CD4-positive, alpha-beta T cell treated with Interleukin-17A for 4 hours (primary cell): ENCODE data around the gene TRIM29.
"Not testable (repeated sequence)": the region's sequence is repeated elsewhere in the genome, so short reads cannot be mapped to it uniquely, and the experiment has no call there.

Experiments used
- DNase-seq: peaks from one replicate; pipeline ENCODE4 v3.0.0-alpha.2; 2020; ENCODE audit warnings: mixed read lengths

TRIM29 gene

DNA sequence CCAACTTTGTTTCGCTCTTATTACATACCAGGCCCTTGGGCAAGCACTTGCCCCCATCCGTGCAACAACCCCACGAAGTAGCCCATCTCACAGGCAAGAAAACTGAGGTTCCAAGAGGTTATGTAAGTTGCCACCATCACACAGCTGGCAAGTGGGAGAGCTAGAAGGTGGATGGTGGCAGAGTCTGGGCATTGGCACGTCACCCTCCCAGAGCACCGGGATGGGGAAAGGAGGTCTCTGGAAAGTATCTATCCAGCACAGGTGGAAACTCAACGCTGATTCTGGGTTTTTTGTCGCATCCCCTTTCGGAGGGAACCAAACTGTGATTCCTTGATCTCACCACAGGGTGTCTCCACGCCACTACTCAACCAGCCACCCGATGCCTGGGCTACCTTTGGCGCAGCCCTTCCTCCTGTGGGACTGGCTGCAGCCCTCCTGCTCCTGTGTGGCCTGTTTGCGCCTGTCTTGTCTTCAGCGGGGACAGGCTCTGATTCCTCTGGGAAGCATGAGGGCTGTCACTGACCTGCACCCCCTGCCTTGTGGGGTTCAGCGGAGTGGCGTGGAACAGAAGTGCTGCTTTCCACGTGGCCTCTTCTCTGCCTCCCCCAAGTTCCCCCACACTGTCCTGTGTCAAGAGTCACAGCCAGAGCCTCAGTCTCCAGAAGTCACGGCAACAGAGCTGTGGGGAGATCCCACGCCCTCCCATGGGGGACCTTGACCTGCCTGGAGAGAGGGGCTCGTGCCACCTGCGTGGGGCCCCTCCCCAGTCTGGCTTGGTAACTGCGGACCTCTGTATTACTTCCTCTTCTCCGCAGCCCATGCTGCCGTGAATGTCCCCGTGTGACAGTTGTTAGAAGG is 34.4 kb upstream of the TRIM29 start:
- peak; percentile 51 for DNase-seq

DNA sequence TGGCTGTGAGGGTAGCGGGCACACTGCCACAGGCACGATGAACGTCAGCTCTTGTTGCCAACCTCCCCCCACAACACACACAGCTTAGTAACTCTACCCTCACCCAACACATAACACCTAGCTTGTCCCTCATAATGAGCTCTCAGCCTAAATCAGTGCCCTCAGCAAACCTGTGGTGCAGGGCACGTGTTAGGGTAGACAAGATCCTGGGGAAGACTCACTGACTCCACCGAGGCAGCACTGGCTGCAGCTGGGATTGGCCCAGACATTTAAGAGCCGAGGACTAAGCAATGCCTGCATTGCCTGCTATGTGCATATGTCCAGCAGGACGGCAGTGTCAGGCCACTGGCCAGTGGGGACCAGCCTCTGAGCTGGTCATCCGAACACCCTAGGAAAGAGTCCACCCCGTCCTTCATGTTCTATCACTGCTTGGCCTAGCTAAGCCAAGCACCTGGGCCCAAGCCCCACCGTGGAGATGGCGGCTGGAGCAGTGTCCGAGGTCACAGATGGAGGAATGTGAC is 32.9 kb upstream of the TRIM29 start:
- no peak for DNase-seq

DNA sequence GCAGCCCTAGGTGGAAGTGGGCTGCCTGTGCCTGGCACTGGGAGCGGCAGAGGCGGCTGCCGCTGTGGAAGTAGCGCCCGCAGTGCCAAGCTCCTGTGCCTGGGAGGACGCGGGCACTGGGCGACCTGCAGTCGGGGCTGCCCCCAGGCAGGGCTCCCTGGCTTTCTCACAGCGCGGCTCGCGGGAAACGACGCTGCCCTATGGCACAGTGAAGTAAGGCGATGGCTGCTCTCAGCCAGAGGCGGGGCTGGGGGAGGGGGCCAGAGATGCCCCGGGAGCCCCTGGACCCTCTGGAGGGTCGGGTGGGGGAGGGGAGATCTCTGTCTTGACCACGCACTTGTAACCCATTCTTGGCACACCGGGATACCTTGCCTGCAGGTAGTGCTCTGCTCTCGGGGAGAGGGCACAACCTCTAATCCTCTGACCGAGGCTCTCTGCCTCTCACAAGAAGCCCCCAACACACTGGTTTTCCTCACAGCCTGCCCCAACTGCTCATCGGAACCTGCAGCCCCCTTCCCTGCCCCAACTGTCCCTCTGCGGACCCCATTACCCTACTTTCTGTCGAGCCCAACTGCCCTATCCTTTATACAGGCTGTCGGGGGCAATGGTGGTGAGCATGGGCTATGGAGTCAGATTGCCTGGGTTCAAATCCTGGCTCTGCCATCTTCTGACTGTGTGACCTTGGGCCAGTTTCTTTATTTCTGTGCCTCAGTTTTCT is 32.2 kb upstream of the TRIM29 start:
- DNase-seq, result no peak

DNA sequence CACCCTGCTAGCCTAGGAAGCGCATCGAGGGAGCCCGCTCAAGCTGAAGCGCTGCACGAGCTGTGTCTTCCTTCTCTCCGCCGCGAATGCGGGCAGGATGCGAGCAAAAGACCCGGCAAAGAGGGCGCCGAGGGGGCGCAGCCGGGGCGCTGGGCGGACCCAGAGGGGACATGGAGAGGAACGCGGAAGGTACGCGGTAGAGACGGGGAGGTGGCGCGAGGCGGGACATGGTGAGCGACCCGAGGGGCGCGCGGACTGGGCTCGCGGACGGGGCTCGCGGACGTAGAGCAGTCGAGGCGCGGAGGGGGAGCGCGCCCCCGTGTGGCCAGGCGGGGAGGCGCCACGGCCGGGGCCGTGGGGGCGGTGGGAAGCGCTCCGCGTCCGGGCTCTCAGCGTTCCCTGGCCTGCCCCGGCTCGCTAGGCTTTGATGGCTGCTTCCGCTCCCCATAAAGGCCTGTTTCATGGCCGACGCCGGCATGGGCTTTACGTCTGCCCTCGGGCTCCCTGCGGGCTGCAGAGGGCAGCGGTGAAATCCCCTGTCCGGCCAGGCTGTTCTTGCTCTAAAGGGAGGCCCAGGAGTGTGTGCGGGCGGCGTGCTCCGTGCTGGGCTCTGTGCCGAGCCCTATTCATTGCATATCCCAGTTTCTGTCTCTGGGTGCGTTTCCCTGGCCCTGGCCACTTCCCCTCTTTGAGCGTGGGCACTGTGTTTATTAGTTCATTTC is 31.2 kb upstream of the TRIM29 start:
- DNase-seq, result peak; percentile 60

DNA sequence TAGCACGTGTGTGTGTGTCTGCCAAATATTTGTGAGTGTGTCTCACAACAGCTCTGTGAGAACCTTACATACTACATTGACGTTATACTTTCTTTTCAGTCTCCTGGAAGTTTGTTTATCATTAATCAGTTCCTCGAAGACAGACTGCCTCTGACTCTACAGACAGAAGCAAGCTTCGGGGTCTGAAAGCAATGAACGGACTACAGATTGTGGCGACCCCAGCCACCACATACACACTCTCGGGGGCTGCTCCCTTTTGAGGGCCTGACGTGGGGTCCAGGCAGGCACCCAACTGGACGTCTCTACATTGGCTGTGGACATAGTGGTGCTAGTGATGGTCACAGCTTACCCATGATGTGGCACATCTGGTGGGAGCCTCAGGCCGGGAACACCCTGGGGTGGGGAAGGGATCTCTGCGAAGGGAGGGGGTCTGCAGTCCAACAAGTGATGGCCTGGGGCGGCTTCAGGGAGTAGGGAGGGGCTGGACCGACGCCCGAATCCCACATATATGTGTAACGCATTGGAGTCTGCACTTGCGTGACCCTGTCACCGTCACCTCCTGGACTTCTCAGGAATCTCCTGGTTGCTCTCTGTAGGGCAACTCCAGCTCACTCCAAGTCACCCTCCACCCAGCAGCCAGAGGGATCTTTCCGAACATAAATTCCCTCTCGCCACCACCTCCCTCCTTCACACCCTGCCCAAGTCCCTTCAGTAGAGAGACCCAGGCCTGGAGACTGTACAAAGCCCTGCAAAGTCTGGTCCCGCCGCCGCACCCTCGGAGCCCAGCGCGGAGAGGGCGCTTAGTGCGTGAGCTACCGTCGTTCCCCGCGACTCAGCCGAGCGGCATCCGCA is 30.4 kb upstream of the TRIM29 start:
- DNase-seq, result no peak

DNA sequence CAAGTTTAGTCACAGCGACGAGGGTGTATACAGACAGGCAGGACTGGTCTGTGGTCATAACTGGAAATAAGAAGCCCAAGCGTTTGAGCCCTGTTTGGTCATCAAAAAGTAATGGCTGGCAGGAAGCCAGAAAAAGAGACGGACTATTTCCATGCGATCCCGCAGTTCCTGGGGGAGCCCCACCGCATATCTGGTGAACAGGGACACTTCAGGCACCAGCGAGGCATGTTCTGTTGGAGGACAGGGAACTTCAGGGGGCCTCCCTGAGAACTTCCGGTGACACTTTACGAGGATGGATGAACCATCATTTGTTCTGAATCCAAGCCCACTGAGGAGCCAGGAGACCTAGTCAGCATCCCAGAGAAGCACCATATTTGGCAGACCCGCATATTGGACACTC is 29.7 kb upstream of the TRIM29 start:
- no peak for DNase-seq

DNA sequence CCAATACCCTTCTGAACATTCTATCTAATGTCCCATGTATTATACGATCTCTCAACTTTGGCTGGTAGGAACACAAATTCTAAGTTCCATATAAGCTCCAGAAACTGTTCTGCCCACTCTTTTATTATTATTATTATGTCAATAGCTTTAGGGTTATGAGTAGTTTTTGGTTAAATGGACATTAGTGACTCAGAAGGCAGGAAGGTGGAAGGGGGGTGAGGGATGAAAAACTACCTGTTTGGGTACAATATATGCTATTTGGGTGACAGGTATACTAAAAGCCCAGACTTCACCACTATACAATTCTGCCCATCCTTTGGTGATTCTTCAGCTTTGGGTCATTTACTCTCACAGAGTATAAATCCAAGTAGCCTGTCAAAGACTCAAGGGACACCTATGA is 22.5 kb upstream of the TRIM29 start:
- DNase-seq, result no peak

DNA sequence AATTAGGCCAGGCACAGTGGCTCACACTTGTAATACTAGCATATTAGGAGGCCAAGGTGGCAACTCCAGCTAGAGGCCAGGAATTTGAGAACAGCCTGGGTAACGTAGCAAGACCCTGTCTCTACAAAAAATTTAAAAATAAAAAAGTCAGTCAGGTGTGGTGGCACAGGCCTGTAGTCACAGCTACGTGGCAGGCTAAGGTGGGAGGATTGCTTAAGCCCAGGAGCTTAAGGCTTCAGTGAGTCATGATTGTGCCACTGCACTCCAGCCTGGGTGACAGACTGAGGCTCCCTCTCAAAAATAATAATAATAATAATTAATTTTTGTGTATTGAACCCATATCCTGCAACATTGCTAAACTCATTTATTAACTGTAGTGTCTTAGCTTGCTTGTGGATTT is 15.3 kb upstream of the TRIM29 start:
- DNase-seq, result no peak

DNA sequence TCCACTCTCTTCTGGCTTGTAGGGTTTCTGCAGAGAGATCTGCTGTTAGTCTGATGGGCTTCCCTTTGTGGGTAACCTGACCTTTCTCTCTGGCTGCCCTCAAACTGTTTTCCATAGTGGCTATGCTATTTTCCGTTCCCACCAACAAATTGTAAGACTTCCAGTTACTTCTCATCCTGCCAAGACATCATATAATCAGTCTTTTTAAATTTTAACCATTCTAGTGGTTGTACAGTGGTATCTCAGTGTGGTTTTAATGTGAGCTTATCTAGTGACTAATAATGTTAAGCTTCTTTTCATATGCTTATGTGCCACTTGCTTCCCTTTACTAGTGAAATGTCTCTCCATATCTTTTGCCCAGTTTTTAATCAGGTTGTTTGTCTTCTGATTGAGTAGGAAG is 13.6 kb upstream of the TRIM29 start:
- DNase-seq, result no peak

DNA sequence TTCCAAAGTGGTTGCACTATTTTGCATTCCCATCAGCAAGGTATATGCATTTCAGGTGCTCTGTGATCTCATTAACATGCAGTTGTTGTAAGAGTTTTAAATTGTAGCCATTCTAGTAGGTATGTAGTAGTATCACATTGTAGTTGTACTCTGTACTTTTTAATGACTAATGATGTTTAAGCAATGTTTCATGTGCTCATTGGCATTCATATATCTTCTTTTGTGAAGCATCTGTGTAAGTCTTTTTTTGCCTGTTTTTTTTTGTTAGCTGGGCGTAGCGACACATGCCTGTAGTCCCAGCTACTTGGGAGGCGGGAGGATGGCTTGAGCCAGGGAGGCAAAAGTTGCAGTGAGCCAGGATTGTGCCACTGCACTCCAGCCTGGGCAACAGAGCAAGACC is 11.3 kb upstream of the TRIM29 start:
- no peak for DNase-seq

DNA sequence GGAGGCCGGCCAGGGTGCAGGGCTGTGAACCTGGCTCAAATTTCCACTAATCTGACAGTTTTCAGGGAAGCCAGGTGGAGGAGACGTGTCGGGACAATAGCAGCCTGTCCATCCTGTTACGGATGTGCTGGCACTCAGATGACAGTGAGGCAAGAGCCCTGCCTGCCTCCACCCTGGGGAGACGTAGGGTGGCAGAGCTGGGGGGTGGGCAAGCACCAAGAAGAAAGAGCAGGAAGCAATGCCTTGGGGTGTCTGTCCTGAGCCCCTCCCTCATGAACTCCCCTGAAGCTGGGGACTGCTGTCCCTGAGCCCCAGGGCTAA is 10.0 kb upstream of the TRIM29 start:
- DNase-seq, result no peak

DNA sequence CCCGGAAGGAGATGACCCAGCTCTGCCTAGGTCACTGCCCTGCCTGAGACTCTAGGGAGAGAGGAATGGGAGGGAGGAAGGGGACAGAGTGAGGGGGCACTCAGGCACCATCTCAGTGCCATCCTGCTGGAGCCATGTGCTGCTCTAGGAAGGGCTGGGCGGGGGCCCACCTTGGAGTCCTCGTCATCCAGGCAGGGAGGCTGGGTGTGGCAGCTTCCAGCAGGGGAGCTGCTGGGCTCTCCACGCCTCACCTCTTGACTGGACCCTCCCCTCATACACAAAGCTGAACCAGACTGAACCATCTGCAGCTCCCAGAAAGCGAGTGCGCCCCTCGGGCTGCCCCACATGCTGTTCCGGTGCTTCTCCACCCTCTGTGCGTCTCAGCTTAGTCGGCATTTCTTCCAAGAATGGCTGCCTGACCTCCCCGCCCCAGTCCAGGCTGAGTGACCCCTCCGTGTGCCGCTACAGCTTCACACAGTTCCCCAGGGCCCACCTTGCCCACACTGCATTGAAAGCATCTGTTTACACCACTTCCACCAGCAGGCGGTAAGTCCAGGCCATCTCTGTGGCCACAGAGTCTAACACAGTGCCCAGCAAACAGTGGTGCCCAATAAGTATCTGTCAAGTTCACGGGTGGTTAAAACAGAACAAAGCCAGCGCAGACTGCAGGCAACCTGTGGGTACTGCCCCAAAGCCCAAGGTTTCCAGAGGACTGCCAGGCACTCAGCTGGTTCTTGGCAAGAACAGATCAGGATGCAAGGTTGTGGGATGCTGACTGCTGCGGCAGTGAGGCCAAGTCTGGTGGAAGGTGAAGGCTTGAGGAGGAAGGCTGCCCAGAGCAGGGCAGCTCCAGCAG is 9.4 kb upstream of the TRIM29 start:
- DNase-seq, result no peak

DNA sequence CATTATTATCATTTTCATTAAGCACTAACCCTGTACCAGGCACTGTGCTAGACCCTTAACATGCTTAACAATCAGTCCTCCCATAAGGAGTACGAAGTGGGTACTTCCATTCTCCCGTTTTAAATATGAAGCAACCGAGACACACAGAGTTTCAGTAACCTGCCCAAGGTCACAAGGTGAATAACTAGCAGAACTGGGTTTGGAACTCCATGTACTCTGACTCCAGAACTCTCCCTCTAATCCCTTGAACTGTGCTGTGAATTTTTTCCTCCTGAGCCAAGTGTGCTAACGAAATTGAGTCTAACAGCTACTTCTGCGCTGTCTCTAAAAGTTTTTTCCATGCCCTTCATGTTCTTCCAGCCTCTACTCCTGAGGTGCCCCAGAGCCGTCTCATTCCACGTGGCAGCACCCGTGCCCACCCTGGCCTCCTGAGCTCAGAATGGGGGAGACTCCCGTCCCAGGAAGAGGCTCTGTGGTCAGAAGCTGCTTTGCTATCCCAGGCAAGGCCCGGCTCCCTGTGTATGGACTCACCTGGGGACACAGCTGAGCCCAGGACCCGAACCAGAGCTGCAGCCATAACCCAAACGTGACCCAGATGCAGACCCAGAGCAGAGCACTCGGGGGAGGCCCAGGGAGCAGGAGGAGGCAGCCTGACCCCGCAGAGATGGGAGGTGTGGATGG is 8.6 kb upstream of the TRIM29 start:
- no peak for DNase-seq

DNA sequence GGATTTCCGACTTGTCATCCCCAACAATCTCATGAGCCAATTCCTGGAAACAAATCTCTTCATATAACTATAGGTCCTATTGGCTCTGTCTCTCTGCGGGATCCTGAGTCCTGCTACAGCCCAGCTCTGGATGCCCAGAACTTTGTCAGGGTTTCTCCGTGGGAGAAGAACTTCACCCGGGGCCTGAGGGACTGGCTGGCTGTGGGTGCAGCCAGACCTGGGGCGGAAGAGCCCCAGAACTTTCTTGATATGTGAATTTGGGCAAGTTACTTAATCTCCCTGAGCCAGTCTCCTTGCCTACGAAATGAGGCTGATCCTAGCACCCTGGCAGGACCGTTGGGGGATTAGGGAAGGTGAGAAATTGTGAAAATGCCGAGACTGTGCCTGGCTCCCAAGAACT is 6.6 kb upstream of the TRIM29 start:
- no peak for DNase-seq

DNA sequence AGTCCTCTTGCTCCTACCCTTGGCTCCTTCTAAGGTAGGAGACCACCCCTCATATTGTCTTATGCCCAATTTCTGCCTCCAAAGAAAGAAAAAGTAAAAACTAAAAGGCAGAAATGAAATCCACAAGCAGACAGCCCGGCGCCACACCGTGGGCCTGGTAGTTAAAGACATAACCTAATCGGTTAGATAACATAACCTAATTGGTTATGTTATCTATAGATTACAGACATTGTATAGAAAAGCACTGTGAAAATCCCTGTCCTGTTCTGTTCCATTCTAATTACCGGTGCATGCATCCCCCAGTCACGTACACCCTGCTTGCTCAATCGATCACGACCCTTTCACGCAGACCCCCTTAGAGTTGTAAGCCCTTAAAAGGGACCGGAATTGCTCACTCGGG is 5.6 kb upstream of the TRIM29 start:
- not testable (repeated sequence) for DNase-seq

DNA sequence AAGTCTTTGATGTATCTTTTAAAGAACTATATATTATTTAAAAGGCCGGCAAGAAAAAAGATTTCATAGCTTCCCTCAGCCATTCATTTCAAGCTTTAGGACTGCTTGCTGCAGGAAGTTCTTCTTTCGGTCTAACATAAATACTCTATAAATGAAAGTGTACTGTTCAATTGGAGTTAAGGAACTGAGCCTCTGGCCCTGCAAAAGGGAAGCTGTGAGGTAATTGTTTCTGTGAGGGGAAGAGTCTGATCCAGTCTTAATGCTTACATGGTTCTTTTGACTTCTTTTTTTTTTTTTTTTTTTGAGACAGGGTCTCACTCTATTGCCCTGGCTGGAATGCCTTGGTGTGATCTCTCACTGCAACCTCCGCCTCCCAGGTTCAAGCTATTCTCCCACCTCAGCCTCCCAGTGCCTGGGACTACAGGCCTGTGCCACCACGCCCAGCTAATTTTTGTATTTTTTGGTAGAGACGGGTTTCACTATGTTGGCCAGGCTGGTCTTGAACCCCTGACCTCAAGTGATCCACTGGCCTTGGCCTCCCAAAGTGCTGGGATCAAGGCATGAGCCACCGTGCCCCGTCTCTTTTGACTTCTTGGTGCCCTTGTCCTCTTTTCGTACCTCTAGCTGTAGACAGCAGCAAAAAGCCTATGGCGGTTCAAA is 4.7 kb upstream of the TRIM29 start:
- no peak for DNase-seq

DNA sequence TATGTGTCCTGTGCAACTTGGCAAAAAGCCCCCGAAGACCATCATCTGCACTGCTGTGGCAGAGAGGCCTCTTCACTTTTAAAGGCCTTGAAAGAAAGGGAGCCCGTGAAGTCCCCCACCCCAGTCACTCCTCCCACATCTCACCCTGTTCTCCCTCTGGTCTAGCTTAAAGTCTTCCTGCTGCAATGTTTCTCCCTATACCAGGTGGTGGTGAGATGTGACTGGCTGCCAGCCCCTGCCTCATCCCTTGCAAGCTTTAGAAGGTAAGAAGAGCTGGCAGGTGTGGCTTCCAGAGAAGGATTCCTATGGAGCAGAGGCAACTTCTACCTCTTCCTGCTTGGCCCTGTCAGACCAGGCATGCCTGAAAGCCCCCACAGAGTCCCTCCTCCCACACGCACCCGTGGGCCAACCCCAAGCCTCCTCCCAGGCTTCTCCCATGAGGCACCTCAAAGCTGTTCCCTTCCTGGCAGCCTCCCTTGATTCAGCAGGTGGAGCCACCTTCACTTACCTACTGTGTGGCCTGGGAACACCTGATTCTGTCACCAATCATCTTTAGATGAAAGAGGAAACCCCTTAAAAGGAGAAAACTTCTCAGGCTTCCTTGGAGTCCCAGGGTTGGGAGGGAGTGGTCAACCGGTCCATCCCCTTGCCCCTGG is 4.0 kb upstream of the TRIM29 start:
- no peak for DNase-seq

DNA sequence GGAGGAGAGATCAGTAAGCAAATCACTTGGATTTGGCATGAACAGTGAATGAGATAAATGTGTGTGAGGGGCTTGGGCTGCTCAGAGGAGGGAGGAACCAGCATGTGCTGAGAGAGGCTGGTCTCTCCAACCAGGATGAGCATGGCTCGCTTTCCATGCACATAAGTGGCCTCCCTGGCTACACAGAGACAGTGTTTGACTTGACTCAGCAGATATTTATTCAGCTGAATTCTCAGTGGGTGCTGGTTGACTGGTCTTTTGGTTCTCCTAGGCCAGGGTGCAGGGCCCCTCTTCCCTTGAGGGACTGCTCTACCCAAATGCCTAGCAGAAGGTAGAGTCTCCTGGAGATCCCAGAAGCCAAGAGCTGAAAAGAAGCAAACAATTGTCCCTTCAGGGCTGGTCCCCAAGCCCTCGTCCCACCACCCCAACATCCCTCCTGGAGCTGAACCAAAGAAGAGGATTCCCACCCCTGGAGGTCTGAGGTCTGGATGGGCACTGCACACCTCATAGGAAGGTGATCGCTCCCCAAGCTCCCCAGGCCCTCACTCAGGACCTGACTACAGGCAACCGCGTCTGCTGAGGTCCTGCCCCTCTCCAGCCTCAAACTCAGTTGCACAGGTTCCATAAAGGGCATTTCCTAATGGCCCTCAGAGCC is 3.3 kb upstream of the TRIM29 start:
- DNase-seq, result no peak

DNA sequence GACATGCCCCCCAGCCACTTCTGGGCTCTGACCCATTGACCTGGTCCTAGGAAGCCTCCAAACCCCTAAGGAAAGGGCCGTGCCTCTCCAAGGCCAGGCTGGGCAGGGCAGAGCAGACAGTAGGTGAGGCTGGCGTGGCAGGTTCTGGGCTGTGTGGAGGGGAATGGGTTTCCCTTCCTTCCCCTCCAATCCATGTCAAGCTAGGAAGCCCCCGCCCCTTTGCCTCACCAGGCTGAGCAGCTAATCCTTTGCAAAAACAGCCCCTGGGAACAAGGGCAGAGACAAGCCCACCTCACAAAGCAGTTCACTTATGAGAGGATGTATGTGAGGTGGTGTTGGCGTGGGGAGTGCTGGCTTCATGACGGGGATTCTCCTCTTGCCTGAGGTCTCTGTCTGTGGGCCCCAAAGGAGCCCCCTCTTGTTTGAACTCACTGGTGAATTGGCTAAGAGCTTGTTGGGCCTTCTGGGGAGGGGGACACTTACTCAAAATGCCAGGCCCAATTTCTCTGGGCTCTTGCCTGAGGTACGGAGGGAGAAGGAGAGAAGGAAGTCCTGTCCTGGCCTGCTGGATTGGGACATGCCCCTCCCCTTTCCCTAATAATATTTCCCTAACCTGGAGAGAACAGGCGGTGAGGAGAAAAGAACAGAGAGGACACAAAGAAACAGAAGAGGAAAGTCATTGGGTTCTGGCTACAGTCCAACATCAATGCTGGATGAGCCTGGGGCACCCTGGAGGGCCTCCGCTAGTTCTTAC is 1.6 kb upstream of the TRIM29 start:
- no peak for DNase-seq
